Esophagus (tissue), 2 donors: ENCODE data around the gene PPP1R13B. TPM values are rescaled to one million over a fixed set of nuclear protein-coding genes. Genes with fewer than 3 reads are reported as not detected.

Experiments used
- H3K27ac ChIP-seq, 2 donors: one replicate each; pipeline ENCODE4 v1.5.1; 2013; ENCODE audit warnings: low read depth in 2 of 2, mild to moderate bottlenecking in 2 of 2, inconsistent platforms in 1 of 2, low read length in 1 of 2, moderate library complexity in 1 of 2
- H3K27me3 ChIP-seq, 2 donors: one replicate each; pipeline ENCODE4 v1.6.1; 2013; ENCODE audit warnings: low read length in 2 of 2, control low read depth in 1 of 2, mild to moderate bottlenecking in 1 of 2; ENCODE audit not compliant: insufficient read depth in 2 of 2, control insufficient read depth in 1 of 2
- H3K36me3 ChIP-seq, 2 donors: one replicate each; pipeline ENCODE4 v1.6.1; 2013; ENCODE audit warnings: low read length in 1 of 2; ENCODE audit not compliant: control insufficient read depth in 2 of 2, insufficient read depth in 2 of 2
- H3K4me1 ChIP-seq, 2 donors: one replicate each; pipeline ENCODE4 v1.6.1; 2013; ENCODE audit warnings: low read length in 1 of 2; ENCODE audit not compliant: control insufficient read depth in 2 of 2, insufficient read depth in 2 of 2
- H3K4me3 ChIP-seq, 2 donors: one replicate each; pipeline ENCODE4 v1.5.1; 2013; ENCODE audit warnings: low read length in 2 of 2, mild to moderate bottlenecking in 2 of 2, low read depth in 1 of 2, moderate library complexity in 1 of 2
- H3K9me3 ChIP-seq, 2 donors: one replicate each; pipeline ENCODE4 v1.6.1; 2013; ENCODE audit warnings: mild to moderate bottlenecking in 2 of 2, low read depth in 1 of 2, low read length in 1 of 2, moderate library complexity in 1 of 2; ENCODE audit not compliant: control insufficient read depth in 2 of 2, insufficient read depth in 1 of 2
- WGBS, 2 donors: extraction: QIAGEN DNeasy Blood & Tissue Kit; methylation state at CpG; one replicate each; pipeline ENCODE4 v1.1.7; 2013; 5-methylcytosine and 5-hydroxymethylcytosine counted together
- polyA plus RNA-seq, 2 donors: library from polyadenylated mRNA; stranded (reverse); fragments of 200-250 nt; gene quantifications; one replicate each; pipeline ENCODE4 v1.2.3, GENCODE V29; 2013
- donor health status: healthy with polysubstance abuse.
- donor health status: Bipolar disorder and iron deficiency.

Gene PPP1R13B
- polyA plus RNA-seq, 2 donors, result 16.4 to 28.4 TPM

DNA sequence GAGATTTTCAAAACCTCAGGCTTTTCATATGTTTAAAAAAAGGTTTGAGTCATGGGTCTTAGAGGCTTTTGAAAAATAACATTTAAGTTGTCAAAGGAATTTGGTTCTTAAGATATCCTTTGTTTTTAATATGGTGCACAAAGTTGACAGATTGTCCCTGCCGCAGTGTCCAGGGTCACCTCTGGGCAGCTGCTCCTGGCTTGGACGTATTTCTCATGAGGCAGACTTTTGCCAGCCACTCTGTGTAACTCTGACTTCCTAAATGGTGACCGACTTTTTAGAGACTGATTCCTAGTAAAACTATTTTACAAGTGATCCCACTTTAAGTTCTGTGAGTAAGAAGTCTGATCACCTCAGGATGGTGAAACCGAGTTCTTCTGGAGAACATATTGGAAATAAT is 159.7 kb downstream of the PPP1R13B start:
- Histone ChIP-seq H3K36me3 (peaks cover 12 to 29% of the 10 kb centered on the region in 2 donors), H3K4me1 (peaks cover 3% of the 10 kb centered on the region in 2 donors), H3K4me3 (no peak overlapping the region), H3K9me3 (no peaks in the 10 kb centered on the region), H3K27ac (no peak overlapping the region), H3K27me3 (no peaks in the 10 kb centered on the region)
- WGBS, 2 donors, result 93 to 94% methylated on average over 4 of the region's 4 CpGs

DNA sequence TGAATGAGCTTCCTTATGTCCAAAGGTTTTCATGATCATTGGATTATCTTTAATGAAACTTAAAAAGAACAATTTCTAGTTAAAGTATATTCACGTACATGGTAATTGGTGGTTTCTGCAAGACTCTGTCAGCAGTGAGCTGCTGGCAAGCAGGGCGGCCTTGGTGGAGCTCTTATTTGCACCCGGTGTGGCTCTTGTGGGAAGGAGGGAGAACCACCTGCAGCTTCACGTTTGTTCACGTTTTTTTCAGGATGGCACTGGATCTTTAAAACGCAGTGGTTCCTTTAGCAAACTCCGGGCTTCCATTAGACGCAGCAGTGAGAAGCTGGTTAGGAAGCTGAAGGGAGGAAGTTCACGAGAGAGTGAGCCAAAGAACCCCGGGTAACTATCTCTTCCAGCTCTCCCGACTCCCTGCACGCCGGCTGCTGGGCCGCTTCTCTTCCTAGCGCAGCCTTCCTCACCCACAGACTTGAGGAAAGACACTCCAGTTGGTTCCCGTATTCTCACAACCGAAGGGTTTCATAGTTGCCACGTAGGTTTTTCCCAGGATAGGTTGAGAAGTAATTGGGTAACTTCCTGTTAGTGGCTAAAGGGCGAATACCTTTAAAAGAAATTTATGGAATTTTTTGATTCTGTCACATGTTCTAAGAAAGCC is 160.4 kb downstream of the PPP1R13B start:
- H3K4me3 ChIP-seq, result no peak overlapping the region
- H3K27me3 ChIP-seq, result no peaks in the 10 kb centered on the region
- peaks cover 8 to 28% of the 10 kb centered on the region in 2 donors for H3K36me3 ChIP-seq
- H3K9me3 ChIP-seq, result no peaks in the 10 kb centered on the region
- H3K27ac ChIP-seq, result no peak overlapping the region
- WGBS, 2 donors, result 81 to 83% methylated on average over 19 of the region's 19 CpGs
- H3K4me1 ChIP-seq, result no peaks in the 10 kb centered on the region

DNA sequence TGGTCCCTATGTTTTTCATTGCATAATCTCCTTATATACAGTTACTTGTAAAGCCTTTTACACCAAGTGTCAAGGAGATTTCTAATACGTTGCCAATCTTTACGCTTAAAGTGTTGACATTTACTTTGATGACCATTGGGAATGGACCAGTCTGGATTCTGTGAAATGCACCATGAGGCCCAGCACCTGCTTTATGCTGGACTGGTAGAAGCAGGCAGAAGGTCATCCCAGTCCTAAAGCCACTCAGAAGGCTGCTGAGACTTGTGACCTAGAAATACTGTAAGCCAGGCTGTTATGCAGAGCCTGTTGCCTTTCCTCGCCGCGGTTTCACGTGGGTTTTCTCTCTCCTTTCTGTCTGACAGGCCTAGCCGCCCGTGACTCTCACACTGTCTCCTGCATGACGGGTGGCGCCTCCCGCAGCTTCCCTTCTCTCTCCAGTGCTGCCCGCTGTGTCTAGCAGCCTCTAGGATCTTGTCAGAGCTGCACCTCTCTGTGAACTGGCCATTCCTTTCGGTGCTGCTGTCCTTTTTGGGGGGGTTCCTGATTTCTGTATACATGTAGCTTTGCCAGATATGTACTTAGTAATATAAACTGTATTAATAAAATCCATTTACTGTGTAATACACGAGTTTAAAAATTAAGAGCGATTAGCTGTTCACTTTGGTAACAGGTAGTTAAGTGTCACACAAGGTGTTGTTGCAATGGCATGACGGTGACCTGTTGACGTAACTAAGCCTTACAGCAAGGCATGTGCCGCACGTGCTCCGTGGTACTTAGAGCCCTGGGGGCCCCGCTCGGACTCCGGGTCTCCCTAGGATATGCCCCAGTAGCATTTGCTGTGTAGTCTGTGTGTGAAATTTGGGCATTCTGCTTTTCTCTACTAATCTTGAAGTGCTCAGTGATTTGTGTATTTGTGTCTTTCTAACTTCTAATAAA is 161.8 kb downstream of the PPP1R13B start:
- Histone ChIP-seq H3K27ac (no peak overlapping the region), H3K4me3 (no peak overlapping the region), H3K27me3 (no peaks in the 10 kb centered on the region), H3K9me3 (no peaks in the 10 kb centered on the region), H3K36me3 (peaks cover 13 to 35% of the 10 kb centered on the region in 2 donors), H3K4me1 (no peaks in the 10 kb centered on the region)
- 88 to 90% methylated on average over 20 to 23 of the region's 23 CpGs for WGBS, 2 donors

DNA sequence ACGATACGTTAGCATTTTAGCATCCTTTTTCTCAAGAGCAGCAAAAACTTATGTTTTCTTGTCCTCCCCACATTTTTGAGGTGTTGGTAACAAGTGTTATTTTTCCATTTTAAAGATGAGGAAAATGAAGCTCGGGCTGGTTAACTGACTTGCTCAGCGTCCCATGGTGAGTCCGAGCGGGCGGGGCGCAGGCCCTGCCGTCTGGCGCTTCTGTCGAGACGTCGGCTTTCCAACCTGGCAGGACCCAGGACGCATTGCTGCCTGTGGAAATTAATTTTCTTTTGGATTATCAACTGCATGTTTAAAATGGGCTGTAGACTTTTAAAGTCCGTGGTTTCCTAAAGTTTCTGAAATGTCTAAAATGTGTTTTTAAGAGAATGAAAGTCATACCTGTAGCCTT is 162.5 kb downstream of the PPP1R13B start:
- no peaks in the 10 kb centered on the region for H3K4me1 ChIP-seq
- no peaks in the 10 kb centered on the region for H3K27me3 ChIP-seq
- H3K4me3 ChIP-seq, result no peak overlapping the region
- H3K9me3 ChIP-seq, result no peaks in the 10 kb centered on the region
- 87% methylated on average over 15 of the region's 15 CpGs for WGBS, 2 donors
- peaks cover 15 to 38% of the 10 kb centered on the region in 2 donors for H3K36me3 ChIP-seq
- no peak overlapping the region for H3K27ac ChIP-seq

DNA sequence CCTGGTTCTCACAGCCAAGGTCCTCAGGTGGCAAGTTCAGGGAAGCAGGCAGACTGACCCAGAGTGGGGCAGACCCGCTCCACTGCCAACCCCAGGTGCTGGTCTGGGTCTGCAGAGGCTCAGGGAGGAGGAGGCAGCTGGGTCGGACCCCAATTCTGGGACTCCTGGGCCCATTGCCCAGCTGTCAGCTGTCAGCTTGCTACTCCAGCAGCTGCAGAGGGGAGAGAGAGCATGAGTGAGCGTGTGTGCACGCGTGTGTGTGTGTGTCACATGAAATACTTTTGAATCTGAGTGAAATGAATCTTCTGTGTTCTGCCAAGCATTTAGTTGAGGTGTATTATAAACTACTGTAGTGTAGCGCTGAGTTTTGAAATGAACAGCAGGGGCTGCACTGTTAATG is 162.9 kb downstream of the PPP1R13B start:
- Histone ChIP-seq H3K27me3 (no peaks in the 10 kb centered on the region), H3K9me3 (no peaks in the 10 kb centered on the region), H3K27ac (no peak overlapping the region), H3K4me1 (no peaks in the 10 kb centered on the region), H3K4me3 (no peak overlapping the region), H3K36me3 (peaks cover 15 to 40% of the 10 kb centered on the region in 2 donors)
- WGBS, 2 donors, result 83 to 85% methylated on average over 6 of the region's 6 CpGs

Other genes starting within 250 kb of the PPP1R13B start
- gene KLC1, start 218.4 kb downstream of the PPP1R13B start, polyA plus RNA-seq, result 100 to 1,000 TPM in 1 of 2 donors, 10 to 100 TPM in 1; 69.8 to 102 TPM
- gene XRCC3, start 132.1 kb downstream of the PPP1R13B start, polyA plus RNA-seq, result 10 to 100 TPM in 1 of 2 donors, 1 to 10 TPM in 1; 7.7 to 17.6 TPM
- gene ZFYVE21, start 131.8 kb downstream of the PPP1R13B start, polyA plus RNA-seq, result 10 to 100 TPM; 56.5 to 73.5 TPM
- gene TDRD9, start 80.9 kb upstream of the PPP1R13B start, polyA plus RNA-seq, result under 1 TPM; 0.28 to 0.39 TPM
- not detected for gene RD3L, start 95.0 kb upstream of the PPP1R13B start, polyA plus RNA-seq
- 10 to 100 TPM; 50.4 to 86.4 TPM for gene ASPG, start 238.1 kb upstream of the PPP1R13B start, polyA plus RNA-seq